ENCODE measurements around the gene FOXL1.

DNA sequence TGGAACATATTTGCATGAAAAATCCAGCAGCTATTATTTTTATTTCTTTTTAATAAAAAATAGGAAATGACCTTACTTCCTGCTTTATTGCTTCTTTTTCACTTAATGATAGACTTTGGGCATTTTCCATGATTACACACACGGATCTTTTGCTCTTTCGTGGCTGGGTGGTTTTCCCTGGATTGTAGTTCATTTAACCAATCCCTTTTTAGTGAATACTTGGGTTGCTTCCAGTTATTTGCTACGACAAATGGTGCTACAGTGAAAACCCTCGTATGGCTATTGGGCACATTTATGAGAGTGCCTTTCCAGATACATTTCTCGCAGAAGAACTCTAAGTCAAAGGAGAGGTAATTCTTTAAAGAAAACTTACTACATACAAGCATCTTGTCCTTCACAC, 38.6 kb downstream of the FOXL1 start:
- no peak for TF ChIP-seq YY1 (IDR thresholded peaks at IDR 0.05; ENCODE audit: insufficient read depth, insufficient read length)
- no peak for TF ChIP-seq ZNF274 (IDR thresholded peaks at IDR 0.05; ENCODE audit: low read depth, low read length)

All from NT2/D1 (cell line).